Activated effector memory CD4-positive, alpha-beta T cell treated with Interleukin-2 at 50 U/mL for 16 hours (primary cell): ENCODE results near the gene TMUB1.

Source experiments
- DNase-seq: peaks from one replicate; pipeline ENCODE4 v3.0.0-alpha.2; 2020

TMUB1 gene

GRCh38 chr7:151120896-151121295 lies 37.6 kb upstream of the TMUB1 start:
- no peak for DNase-seq

DNA sequence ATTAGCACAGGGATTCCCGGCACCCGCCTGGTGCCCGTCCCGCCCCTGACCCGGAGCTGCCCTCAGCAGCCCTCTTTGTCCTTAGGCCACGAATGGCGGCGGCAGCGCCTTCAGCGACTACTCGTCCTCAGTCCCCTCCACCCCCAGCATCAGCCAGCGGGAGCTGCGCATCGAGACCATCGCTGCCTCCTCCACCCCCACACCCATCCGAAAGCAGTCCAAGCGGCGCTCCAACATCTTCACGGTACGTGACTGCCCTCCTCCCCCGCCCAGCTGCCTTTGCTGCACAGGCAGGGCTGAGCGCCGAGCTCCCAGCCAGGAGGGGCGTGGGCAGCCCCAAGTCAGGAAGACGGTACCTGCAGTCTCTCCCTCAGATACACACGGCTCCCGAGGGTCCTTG lies 36.6 kb upstream of the TMUB1 start:
- DNase-seq: no peak

GRCh38 chr7:151119055-151119415 lies 35.7 kb upstream of the TMUB1 start:
- no peak for DNase-seq

DNA sequence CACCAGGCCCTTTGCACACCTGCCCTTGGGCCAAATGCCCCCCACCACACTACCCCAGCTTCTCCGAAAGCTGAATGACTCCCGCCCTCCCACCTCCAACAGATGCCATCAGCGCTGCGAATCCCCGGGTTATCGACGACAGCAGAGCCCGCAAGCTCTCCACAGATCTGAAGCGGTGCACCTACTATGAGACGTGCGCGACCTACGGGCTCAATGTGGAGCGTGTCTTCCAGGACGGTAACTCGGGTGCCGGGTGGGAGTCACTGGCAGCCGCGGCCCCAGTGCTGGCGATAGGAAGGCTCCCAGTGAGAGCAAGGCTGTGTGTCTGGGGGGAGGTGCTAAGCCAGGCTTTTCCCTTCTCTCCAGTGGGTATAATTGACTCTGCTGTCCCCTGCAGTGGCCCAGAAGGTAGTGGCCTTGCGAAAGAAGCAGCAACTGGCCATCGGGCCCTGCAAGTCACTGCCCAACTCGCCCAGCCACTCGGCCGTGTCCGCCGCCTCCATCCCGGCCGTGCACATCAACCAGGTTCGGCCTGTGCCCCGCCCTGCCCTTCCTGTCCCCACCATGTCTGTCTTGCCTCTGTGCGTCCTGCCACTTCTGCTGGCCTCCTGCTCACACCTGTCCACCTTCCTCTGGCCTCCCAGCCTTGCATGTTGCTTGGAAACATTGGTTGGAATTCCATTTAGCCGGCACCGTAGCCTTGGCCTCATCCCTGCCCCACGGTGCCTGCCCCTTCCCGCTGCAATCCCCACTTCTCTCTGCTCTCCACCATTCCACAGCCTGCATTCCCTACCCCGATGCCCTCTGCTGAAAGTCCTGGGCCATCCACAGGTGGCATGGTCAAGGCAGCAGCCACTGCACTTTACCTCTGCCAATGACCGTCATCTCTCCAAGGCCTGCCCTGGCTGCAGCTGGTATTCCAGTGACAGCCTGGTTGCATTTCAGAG lies 35.1 kb upstream of the TMUB1 start:
- DNase-seq: no peak

DNA sequence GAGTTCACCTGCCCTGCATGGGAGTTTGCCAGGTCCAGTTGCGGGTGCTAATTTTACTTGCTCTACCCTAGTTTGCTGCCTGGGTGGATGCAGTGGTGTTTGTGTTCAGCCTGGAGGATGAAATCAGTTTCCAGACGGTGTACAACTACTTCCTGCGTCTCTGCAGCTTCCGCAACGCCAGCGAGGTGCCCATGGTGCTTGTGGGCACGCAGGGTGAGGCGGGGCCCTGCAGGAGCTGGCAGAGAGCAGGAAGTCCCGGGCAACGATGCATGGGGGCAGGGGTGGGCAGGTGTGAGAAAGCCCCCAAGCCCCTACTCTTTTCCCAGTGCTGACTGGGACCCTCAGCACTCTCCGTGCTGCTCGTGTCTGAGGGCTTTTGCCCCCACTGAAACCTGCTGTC lies 34.3 kb upstream of the TMUB1 start:
- peak; percentile 58 for DNase-seq

GRCh38 chr7:151116603-151117440 lies 33.5 kb upstream of the TMUB1 start:
- DNase-seq: no peak

- no peak for DNase-seq
These were observed 32.6 kb upstream of the TMUB1 start for GRCh38 chr7:151115836-151116418.

DNA sequence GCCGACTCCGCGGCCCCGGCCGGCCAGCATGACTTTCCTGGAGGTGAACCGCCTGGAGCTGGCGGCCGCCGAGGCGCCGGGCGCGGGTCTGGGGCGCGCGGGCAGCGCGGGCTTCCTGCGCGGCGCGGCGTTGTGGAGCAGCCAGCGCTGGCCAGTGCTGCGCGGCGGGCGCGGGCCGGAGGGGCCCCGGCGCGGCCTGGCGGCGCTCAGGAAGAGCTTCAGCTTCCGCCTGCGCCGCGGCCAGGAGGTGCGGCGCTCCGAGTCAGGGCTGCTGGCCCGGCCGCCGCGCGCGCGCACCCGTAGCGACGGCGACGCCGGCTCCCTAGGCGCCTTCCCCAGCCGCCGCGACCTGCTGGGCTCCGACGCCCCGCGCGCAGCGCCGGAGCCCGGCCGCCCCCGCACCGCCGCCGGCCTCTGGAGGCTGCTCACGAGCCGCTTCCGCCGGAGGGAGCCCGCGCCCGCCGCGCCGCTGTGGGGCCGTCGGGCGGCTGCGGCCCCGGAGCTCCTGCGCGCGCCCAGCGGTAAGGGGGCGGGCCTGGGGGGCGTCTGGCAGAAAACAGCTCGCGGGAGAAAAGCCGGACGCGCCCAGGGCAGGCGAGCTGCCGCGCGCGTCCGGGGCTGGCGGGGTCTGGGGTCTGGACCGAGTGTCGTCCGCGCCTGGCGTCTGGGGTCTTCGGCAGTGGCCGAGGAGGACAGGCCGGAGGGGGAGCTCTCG lies 32.0 kb upstream of the TMUB1 start:
- no peak for DNase-seq

GRCh38 chr7:151114151-151115090 lies 31.1 kb upstream of the TMUB1 start:
- no peak for DNase-seq

DNA sequence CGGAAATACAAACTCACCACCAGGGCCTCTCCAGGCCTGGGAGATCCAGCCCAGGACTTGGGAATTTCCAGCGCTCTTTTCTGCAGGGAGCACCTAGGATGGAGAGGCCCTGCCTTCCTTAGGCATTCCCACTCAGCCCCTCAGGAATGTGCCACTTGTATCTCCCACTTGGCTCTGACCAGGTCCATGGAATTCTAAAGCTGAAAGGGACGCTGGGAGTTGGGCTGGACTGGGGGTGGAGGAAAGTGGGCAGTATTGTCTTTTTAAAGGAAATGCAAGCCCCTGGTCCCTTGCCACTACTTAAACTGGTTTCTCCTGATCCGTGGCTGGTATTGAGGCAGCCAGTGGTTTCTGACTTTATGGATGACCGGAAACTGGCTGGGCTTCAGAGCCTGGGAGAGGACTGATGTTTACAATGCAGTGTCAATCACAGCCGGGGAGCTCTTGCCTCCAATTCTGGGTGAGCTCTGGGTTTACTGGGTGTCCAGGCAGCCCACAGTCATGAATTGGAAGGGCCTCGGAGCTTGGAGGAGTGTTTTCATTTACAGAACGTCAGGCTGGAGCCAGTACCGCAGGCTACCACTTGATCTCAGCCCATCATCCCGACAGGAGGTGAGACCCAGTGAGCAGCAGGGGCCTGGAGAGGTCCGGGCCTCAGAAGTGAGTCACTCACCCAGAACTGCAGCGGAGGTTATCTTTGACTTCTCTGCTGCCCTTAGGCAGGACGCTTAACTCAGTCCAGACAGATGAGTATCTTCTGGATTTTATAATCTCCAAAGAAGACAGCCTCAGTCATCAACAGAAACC lies 30.3 kb upstream of the TMUB1 start:
- no peak for DNase-seq

GRCh38 chr7:151110941-151111645 lies 27.8 kb upstream of the TMUB1 start:
- DNase-seq: peak; percentile 63

- DNase-seq: no peak
These were observed 27.1 kb upstream of the TMUB1 start for GRCh38 chr7:151110236-151110940.

- no peak for DNase-seq
These were observed 26.1 kb upstream of the TMUB1 start for GRCh38 chr7:151109094-151110048.

- no peak for DNase-seq
These were observed 24.6 kb upstream of the TMUB1 start for GRCh38 chr7:151107882-151108281.

DNA sequence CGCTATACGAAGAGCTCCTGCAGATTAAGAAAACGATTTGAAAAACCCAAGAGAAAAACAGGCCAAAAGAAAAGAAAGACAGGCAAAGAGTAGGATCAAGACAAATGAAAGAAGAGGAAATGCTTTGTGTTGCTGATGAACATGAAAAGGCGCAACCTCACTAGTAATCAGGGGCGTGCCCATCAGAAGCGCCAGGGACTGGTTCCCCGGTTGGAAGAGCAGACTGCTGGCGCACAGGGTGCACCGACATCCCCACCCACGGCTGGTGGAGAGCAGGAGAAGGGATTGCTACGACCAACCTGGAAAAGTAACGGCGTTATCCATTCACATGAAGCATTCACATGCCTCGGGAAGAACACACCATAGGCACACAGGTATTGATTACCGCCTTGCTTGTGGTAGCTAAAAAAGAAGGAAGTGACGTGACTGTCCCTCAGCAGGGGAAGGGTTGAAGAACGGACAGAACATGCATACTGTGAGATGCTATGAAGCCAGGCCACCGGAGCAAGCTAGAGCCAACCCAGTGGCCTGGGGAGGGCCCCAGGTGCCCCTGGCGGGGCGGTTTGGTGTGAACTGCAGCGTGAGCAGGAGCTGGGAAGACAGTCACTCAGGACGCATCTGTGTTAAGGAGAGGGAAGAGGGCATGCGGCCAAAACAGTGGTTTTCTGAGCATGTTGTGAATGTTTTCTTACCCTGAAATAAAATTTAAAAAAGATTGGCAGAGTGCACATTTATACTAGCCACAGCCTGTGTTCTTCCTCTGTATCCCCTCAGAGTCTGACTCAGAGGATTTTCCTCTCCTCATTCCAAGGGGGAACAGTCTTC lies 21.3 kb upstream of the TMUB1 start:
- no peak for DNase-seq

GRCh38 chr7:151103973-151104372 lies 20.7 kb upstream of the TMUB1 start:
- DNase-seq: no peak

DNA sequence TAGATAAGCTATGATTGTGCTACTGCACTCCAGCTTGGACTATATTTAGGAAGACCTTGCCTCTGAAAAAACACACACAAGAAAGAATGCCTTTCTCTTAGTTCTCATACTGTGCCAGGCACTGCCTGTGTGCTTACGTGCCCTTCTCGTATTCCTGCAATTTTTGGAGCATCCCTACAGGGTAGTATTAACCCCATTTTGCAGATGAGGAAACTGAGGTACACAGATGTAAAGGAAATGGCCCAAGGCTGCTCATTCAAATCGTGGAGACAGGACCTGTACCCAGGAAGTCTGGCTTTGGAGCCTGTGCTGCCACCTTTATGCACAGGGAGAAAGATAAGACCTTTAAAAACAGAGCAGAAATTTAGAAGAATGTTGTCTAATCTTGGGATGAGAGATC lies 19.7 kb upstream of the TMUB1 start:
- no peak for DNase-seq
